ENCODE measurements around the gene C11orf21.

Gene C11orf21

GRCh38 chr11:2270322-2271076 lies 31.2 kb downstream of the C11orf21 start, which contains the start of gene ASCL2:
TSS of gene ASCL2 (minus strand) at chr11:2270588. CDS start at chr11:2270332, 256 bp downstream.
- no peak for DNase-seq

GRCh38 chr11:2269601-2270321 lies 32.0 kb downstream of the C11orf21 start:
- no peak for DNase-seq

GRCh38 chr11:2268729-2269600 lies 32.8 kb downstream of the C11orf21 start:
- DNase-seq: peak; percentile 57

- DNase-seq: no peak
These were observed 33.6 kb downstream of the C11orf21 start for GRCh38 chr11:2267851-2268728.

GRCh38 chr11:2267306-2267850 lies 34.3 kb downstream of the C11orf21 start:
- no peak for DNase-seq

- DNase-seq: no peak
These were observed 35.0 kb downstream of the C11orf21 start for GRCh38 chr11:2266586-2267305.

GRCh38 chr11:2265854-2266585 lies 35.7 kb downstream of the C11orf21 start:
- DNase-seq: no peak

- DNase-seq: no peak
These were observed 36.3 kb downstream of the C11orf21 start for GRCh38 chr11:2265396-2265795.

GRCh38 chr11:2264366-2265053 lies 37.2 kb downstream of the C11orf21 start:
- DNase-seq: no peak

GRCh38 chr11:2263724-2264360 lies 37.9 kb downstream of the C11orf21 start:
- no peak for DNase-seq

- DNase-seq: no peak
These were observed 38.6 kb downstream of the C11orf21 start for GRCh38 chr11:2263071-2263565.

GRCh38 chr11:2262301-2263070 lies 39.2 kb downstream of the C11orf21 start:
- no peak for DNase-seq

- no peak for DNase-seq
These were observed 40.1 kb downstream of the C11orf21 start for GRCh38 chr11:2261436-2262230.

GRCh38 chr11:2260491-2261364 lies 41.0 kb downstream of the C11orf21 start:
- DNase-seq: no peak

GRCh38 chr11:2259897-2260451 lies 41.7 kb downstream of the C11orf21 start:
- DNase-seq: no peak

GRCh38 chr11:2259466-2259830 lies 42.3 kb downstream of the C11orf21 start:
- DNase-seq: no peak
